H9 (cell line): ENCODE results near the gene MTFP1. TPM values are rescaled to one million over a fixed set of nuclear protein-coding genes. Genes with fewer than 3 reads are reported as not detected.

ENCODE experiments used
- DNase-seq: peaks from one replicate; pipeline ENCODE4 v3.0.0-alpha.2; 2017
- H2AFZ ChIP-seq: one replicate; pipeline ENCODE4 v1.6.1; 2013; ENCODE audit warnings: mild to moderate bottlenecking, low read length, control low read depth, moderate library complexity
- H2AK5ac ChIP-seq: 2 replicates; pipeline ENCODE4 v1.6.1; 2013; ENCODE audit warnings: low read length, control low read depth, mixed read lengths; ENCODE audit not compliant: insufficient read length
- H2BK120ac ChIP-seq: one replicate; pipeline ENCODE4 v1.6.1; 2013; ENCODE audit warnings: low read depth, mild to moderate bottlenecking, low read length, control low read depth, inconsistent platforms; ENCODE audit not compliant: poor library complexity, severe bottlenecking
- H2BK12ac ChIP-seq: 2 replicates; pipeline ENCODE4 v1.6.1; 2013; ENCODE audit warnings: low read length, control low read depth, mixed read lengths, low read depth; ENCODE audit not compliant: insufficient read length
- H2BK15ac ChIP-seq: 2 replicates; pipeline ENCODE4 v1.6.1; 2013; ENCODE audit warnings: low read depth, low read length, control low read depth
- H2BK20ac ChIP-seq: one replicate; pipeline ENCODE4 v1.6.1; 2013; ENCODE audit warnings: low read depth, mild to moderate bottlenecking, low read length, control low read depth, inconsistent platforms; ENCODE audit not compliant: poor library complexity, severe bottlenecking
- H2BK5ac ChIP-seq: 2 replicates; pipeline ENCODE4 v1.6.1; 2013; ENCODE audit warnings: low read length, control low read depth, mixed read lengths; ENCODE audit not compliant: insufficient read length
- H3K14ac ChIP-seq: 2 replicates; pipeline ENCODE4 v1.6.1; 2013; ENCODE audit warnings: low read length, control low read depth; ENCODE audit not compliant: insufficient read depth
- H3K18ac ChIP-seq: 2 replicates; pipeline ENCODE4 v1.6.1; 2013; ENCODE audit warnings: low read depth, mild to moderate bottlenecking, mixed read lengths, low read length, control low read depth; ENCODE audit not compliant: insufficient read length
- H3K23ac ChIP-seq: 2 replicates; pipeline ENCODE4 v1.6.1; 2013; ENCODE audit warnings: low read length, control low read depth, mixed read lengths, low read depth; ENCODE audit not compliant: insufficient read length
- H3K23me2 ChIP-seq: 2 replicates; pipeline ENCODE4 v1.6.1; 2013; ENCODE audit warnings: low read depth, mild to moderate bottlenecking, mixed read lengths, low read length, control low read depth; ENCODE audit not compliant: insufficient read length, poor library complexity, severe bottlenecking
- H3K27ac ChIP-seq: 2 replicates; pipeline ENCODE4 v1.5.1; 2013; ENCODE audit warnings: low read length, control low read depth, mixed read lengths, low read depth; ENCODE audit not compliant: insufficient read length
- H3K27me3 ChIP-seq: 2 replicates; pipeline ENCODE4 v1.6.1; 2013; ENCODE audit warnings: low read length, control low read depth, inconsistent platforms; ENCODE audit not compliant: insufficient read depth
- H3K4ac ChIP-seq: 2 replicates; pipeline ENCODE4 v1.6.1; 2013; ENCODE audit warnings: low read depth, mild to moderate bottlenecking, control low read depth, inconsistent platforms, low read length, moderate library complexity
- H3K4me1 ChIP-seq: 2 replicates; pipeline ENCODE4 v1.6.1; 2013; ENCODE audit warnings: low read length, control low read depth, inconsistent platforms; ENCODE audit not compliant: insufficient read depth
- H3K4me2 ChIP-seq: 2 replicates; pipeline ENCODE4 v1.6.1; 2013; ENCODE audit warnings: low read length, control low read depth, mixed read lengths; ENCODE audit not compliant: insufficient read length, insufficient read depth
- H3K56ac ChIP-seq: 2 replicates; pipeline ENCODE4 v1.6.1; 2013; ENCODE audit warnings: low read depth, mild to moderate bottlenecking, mixed read lengths, low read length, control low read depth; ENCODE audit not compliant: insufficient read length
- H3K79me1 ChIP-seq: 2 replicates; pipeline ENCODE4 v1.6.1; 2013; ENCODE audit warnings: low read depth, mild to moderate bottlenecking, moderate library complexity, low read length, control low read depth, inconsistent platforms; ENCODE audit not compliant: insufficient read depth, poor library complexity, severe bottlenecking
- H3K79me2 ChIP-seq: 2 replicates; pipeline ENCODE4 v1.6.1; 2013; ENCODE audit warnings: low read length, control low read depth, inconsistent platforms; ENCODE audit not compliant: insufficient read depth
- H3K9ac ChIP-seq: 2 replicates; pipeline ENCODE4 v1.6.1; 2013; ENCODE audit warnings: low read length, control low read depth, mixed read lengths; ENCODE audit not compliant: insufficient read length; ENCODE audit errors: extremely low read depth
- H3K9me3 ChIP-seq: one replicate; pipeline ENCODE4 v1.6.1; 2013; ENCODE audit warnings: low read depth, low read length, inconsistent platforms; ENCODE audit not compliant: control insufficient read depth
- H3T11ph ChIP-seq: one replicate; pipeline ENCODE4 v1.6.1; 2013; ENCODE audit warnings: mild to moderate bottlenecking, low read length, control low read depth, inconsistent platforms
- H4K20me1 ChIP-seq: one replicate; pipeline ENCODE4 v1.6.1; 2013; ENCODE audit not compliant: control insufficient read depth, insufficient read length, insufficient read depth
- H4K5ac ChIP-seq: 2 replicates; pipeline ENCODE4 v1.6.1; 2013; ENCODE audit warnings: low read depth, mild to moderate bottlenecking, mixed read lengths, low read length, control low read depth; ENCODE audit not compliant: insufficient read length
- H4K8ac ChIP-seq: replicated peaks from 2 replicates; pipeline ENCODE4 v1.6.1; 2013; ENCODE audit warnings: low read length, control low read depth, mixed read lengths, low read depth; ENCODE audit not compliant: insufficient read length
- H4K91ac ChIP-seq: 2 replicates; pipeline ENCODE4 v1.6.1; 2013; ENCODE audit warnings: low read depth, mild to moderate bottlenecking, moderate library complexity, mixed read lengths, low read length, control low read depth; ENCODE audit not compliant: insufficient read length
- H3K27ac Mint-ChIP-seq, 3 experiments: 2 replicates in 2 of 3; 3 replicates in 1 of 3; pipeline ENCODE4 v1.8.0; 2020 to 2021; ENCODE audit warnings: mixed read lengths in 3 of 3, mild to moderate bottlenecking in 1 of 3, moderate library complexity in 1 of 3
- H3K27me3 Mint-ChIP-seq: 2 replicates; pipeline ENCODE4 v1.8.0; 2021; ENCODE audit warnings: low read depth, mild to moderate bottlenecking, moderate library complexity, mixed read lengths
- H3K36me3 Mint-ChIP-seq, 3 experiments: 2 replicates in 2 of 3; 3 replicates in 1 of 3; pipeline ENCODE4 v1.8.0; 2020 to 2021; ENCODE audit warnings: low read depth in 3 of 3, mixed read lengths in 3 of 3; ENCODE audit not compliant: insufficient read depth in 1 of 3
- H3K4me1 Mint-ChIP-seq, 2 experiments: 2 replicates each; pipeline ENCODE4 v1.8.0; 2020; ENCODE audit warnings: mixed read lengths in 2 of 2
- H3K4me3 Mint-ChIP-seq, 2 experiments: 2 replicates in 1 of 2; 3 replicates in 1 of 2; pipeline ENCODE4 v1.8.0; 2020 to 2021; ENCODE audit warnings: mild to moderate bottlenecking in 2 of 2, mixed read lengths in 2 of 2, moderate library complexity in 1 of 2
- H3K9me3 Mint-ChIP-seq, 2 experiments: 2 replicates in 1 of 2; 3 replicates in 1 of 2; pipeline ENCODE4 v1.8.0; 2020; ENCODE audit warnings: mild to moderate bottlenecking in 2 of 2, mixed read lengths in 2 of 2, moderate library complexity in 1 of 2
- CTCF ChIP-seq: fragments of 200-600 bp; sonication (generic); conservative IDR thresholded peaks from 3 replicates; pipeline ENCODE4 v1.8.0; 2021; ENCODE audit warnings: antibody characterized with exemption, mild to moderate bottlenecking
- WGBS: extraction: QIAGEN DNeasy Blood & Tissue Kit; methylation state at CpG from one replicate; pipeline ENCODE4 v1.1.7; 2013; ENCODE audit warnings: missing lambda C conversion rate, low lambda C conversion rate, mixed read lengths; ENCODE audit not compliant: insufficient read length; ENCODE audit errors: extremely low coverage; 5-methylcytosine and 5-hydroxymethylcytosine counted together
- total RNA-seq: library from RNA; stranded (reverse); gene quantifications from 2 replicates; pipeline ENCODE4 v1.2.1, GENCODE V29; 2021

The MTFP1 gene
- total RNA-seq, 1 experiment from 2014 or later = 46.8 TPM

GRCh38 chr22:30432520-30432919 lies 7.0 kb downstream of the MTFP1 start:
- H3T11ph ChIP-seq = no peak overlapping the region
- Mint-ChIP-seq H3K36me3 (peaks cover 7 to 17% (median 13%) of the 10 kb centered on the region in 3 experiments), H3K9me3 (no peaks in the 10 kb centered on the region), H3K27ac (no peak overlapping the region), H3K4me1 (peaks cover 11 to 14% of the 10 kb centered on the region in 2 experiments), H3K27me3 (no peaks in the 10 kb centered on the region; the same call in 1 of the 2 replicates), H3K4me3 (no peak overlapping the region)
- no peaks in the 10 kb centered on the region for H3K79me1 ChIP-seq
- H3K4me1 ChIP-seq = no peaks in the 10 kb centered on the region
- no peak overlapping the region for H2AFZ ChIP-seq
- H2BK5ac ChIP-seq = no peak overlapping the region
- no CpG with 5 or more reads among the region's 2 CpGs for WGBS
- H4K91ac ChIP-seq = no peak overlapping the region
- H3K18ac ChIP-seq = no peak overlapping the region
- H3K9ac ChIP-seq = no peak overlapping the region
- H2BK120ac ChIP-seq = no peak overlapping the region
- H3K23me2 ChIP-seq = no peaks in the 10 kb centered on the region
- no peak overlapping the region for H2BK20ac ChIP-seq
- H3K14ac ChIP-seq = no peak overlapping the region
- H3K23ac ChIP-seq = no peak overlapping the region
- no peak overlapping the region for H2BK12ac ChIP-seq
- no peak overlapping the region for H3K56ac ChIP-seq
- no peaks in the 10 kb centered on the region; the same call in 1 of the 2 replicates for H3K79me2 ChIP-seq
- H4K20me1 ChIP-seq = no peaks in the 10 kb centered on the region
- H3K4ac ChIP-seq = no peak overlapping the region
- no peak overlapping the region for H2AK5ac ChIP-seq
- DNase-seq = no peak
- H4K8ac ChIP-seq = no peak overlapping the region
- no peaks in the 10 kb centered on the region for H3K27me3 ChIP-seq
- no peak overlapping the region for H2BK15ac ChIP-seq
- no peak overlapping the region for H3K4me2 ChIP-seq
- H3K27ac ChIP-seq = no peak overlapping the region
- H3K9me3 ChIP-seq = no peaks in the 10 kb centered on the region
- TF ChIP-seq CTCF = no peak
- no peak overlapping the region for H4K5ac ChIP-seq
